Breast epithelium (tissue), 4 donors: Measurements from ENCODE around the gene MVB12B. TPM values are rescaled to one million over a fixed set of nuclear protein-coding genes. Genes with fewer than 3 reads are reported as not detected.

Experiments used
- DNase-seq, 2 donors: peaks; one replicate each; pipeline ENCODE4 v3.0.0-alpha.2; 2019; ENCODE audit warnings: low spot score in 2 of 2
- H3K27ac ChIP-seq, 2 donors: fragments of 200-600 bp; sonication (generic) in 1 of 2; one replicate each; pipeline ENCODE4 v1.5.1; 2016 to 2019; ENCODE audit warnings: mild to moderate bottlenecking in 1 of 2
- H3K27me3 ChIP-seq, 2 donors: fragments of 200-600 bp; sonication (generic) in 1 of 2; one replicate each; pipeline versions ENCODE4 v1.5.1 to v1.6.0; 2017 to 2019; ENCODE audit warnings: control low read depth in 1 of 2, mild to moderate bottlenecking in 1 of 2
- H3K36me3 ChIP-seq: fragments of 200-600 bp; one replicate; pipeline ENCODE4 v1.5.1; 2019
- H3K4me1 ChIP-seq, 2 donors: fragments of 200-600 bp; sonication (generic); one replicate each; pipeline ENCODE4 v1.5.1; 2016 to 2019; ENCODE audit warnings: control low read depth in 1 of 2
- H3K4me3 ChIP-seq, 3 donors: fragments of 200-600 bp; sonication (generic); 1 replicate in 2 of 3; 2 replicates in 1 of 3; pipeline ENCODE4 v1.5.1; 2016 to 2019; ENCODE audit warnings: mild to moderate bottlenecking in 3 of 3, moderate library complexity in 2 of 3
- H3K9me3 ChIP-seq, 2 donors: fragments of 200-600 bp; sonication (generic) in 1 of 2; one replicate each; pipeline ENCODE4 v1.5.1; 2016 to 2019; ENCODE audit warnings: control low read depth in 1 of 2
- POLR2A ChIP-seq: fragments of 450-650 bp; IDR thresholded peaks from one replicate; pipeline ENCODE4 v1.6.1; 2016; ENCODE audit warnings: antibody characterized with exemption, mild to moderate bottlenecking, moderate library complexity
- POLR2AphosphoS5 ChIP-seq, 3 donors: sonication (generic); formaldehyde crosslinking; IDR thresholded peaks; one replicate each; pipeline ENCODE4 v1.6.1; 2017; ENCODE audit warnings: antibody characterized with exemption in 3 of 3
- intact Hi-C: fragments of 100-400 bp; cut with DNase I; formaldehyde crosslinking; loops from one replicate; pipeline ENCODE4 v1.15.1; 2023; ENCODE audit warnings: low total_unique reads
- total RNA-seq, 3 donors: library from RNA; depleted of rRNA; stranded (reverse); fragments of >200 nt; gene quantifications; one replicate each; pipeline ENCODE4 v1.1.0, GENCODE V29; 2016
- TF ChIP-seq, protein P1 (sequence below), 3 donors: fragments of 450-650 bp; IDR thresholded peaks; one replicate each; pipeline ENCODE4 v1.5.1; 2016 to 2017; ENCODE audit warnings: antibody characterized with exemption in 3 of 3, mild to moderate bottlenecking in 3 of 3, moderate library complexity in 3 of 3

Gene MVB12B
- total RNA-seq, 3 donors from 2014 or later: 8.2 to 12.6 (median 9.9) TPM

DNA sequence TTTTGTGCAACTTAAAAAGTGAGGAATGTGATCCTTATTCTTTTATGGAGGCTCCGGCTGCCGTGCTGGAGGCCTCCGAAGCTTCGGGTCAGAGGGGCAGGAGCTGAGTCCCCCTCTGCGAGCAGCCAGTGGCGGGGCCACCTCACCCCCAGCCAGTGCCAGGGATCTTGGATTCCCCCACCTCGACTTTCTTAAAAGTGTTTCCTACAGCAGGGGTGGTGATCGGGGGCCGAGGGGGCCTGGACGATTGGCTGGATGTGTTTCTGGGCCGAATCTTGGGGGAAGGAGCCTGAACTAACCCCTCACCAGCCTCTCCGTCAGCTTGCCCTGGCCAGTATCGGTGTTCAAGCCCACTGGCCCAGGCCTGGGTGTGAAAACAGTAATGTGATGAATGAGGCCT is 194.9 kb downstream of the MVB12B start:
- Histone ChIP-seq H3K4me1 (peaks cover 0 to 5% of the 10 kb centered on the region in 2 donors), H3K27ac (no peak overlapping the region), H3K27me3 (peaks cover 0 to 14% of the 10 kb centered on the region in 2 donors), H3K9me3 (no peaks in the 10 kb centered on the region), H3K4me3 (no peak overlapping the region), H3K36me3 (no peaks in the 10 kb centered on the region)
- no peak for TF ChIP-seq POLR2A
- no peak for TF ChIP-seq POLR2AphosphoS5 (IDR thresholded peaks at IDR 0.05)
- TF ChIP-seq, protein P1, sequence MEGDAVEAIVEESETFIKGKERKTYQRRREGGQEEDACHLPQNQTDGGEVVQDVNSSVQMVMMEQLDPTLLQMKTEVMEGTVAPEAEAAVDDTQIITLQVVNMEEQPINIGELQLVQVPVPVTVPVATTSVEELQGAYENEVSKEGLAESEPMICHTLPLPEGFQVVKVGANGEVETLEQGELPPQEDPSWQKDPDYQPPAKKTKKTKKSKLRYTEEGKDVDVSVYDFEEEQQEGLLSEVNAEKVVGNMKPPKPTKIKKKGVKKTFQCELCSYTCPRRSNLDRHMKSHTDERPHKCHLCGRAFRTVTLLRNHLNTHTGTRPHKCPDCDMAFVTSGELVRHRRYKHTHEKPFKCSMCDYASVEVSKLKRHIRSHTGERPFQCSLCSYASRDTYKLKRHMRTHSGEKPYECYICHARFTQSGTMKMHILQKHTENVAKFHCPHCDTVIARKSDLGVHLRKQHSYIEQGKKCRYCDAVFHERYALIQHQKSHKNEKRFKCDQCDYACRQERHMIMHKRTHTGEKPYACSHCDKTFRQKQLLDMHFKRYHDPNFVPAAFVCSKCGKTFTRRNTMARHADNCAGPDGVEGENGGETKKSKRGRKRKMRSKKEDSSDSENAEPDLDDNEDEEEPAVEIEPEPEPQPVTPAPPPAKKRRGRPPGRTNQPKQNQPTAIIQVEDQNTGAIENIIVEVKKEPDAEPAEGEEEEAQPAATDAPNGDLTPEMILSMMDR (IDR thresholded peaks at IDR 0.05): no peak
- no peak for DNase-seq
- intact Hi-C loops: no loop called here

DNA sequence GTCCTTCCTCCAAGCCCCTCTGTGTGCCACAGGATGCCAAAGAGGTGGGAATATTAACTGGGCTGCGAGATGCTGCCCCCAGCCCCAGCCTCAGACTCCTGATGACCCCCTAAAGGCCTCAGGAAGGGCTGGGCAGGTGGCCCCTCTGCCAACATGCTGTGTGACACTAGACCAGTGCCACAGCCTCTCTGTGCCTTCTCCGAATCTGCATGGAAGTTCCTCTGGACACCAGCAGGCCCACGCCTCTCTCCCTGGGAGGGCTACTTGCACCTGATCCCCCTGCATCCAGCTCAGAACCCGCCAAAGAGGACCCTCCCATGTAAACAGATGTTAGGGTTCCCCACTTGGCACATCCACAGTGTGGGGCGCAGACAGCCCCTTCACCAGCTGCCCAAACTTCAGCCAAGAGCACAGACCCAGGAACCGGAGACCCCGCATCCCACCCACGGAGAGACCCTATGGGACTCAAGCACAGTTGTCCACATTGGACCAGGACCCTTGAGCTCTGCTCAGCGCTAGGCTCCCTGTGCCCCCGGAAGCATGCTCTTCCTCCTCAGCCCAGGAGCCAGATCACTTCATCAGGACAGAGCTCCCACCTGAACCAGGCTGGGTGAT is 195.5 kb downstream of the MVB12B start:
- Histone ChIP-seq H3K27ac (no peak overlapping the region), H3K4me3 (no peak overlapping the region), H3K36me3 (no peaks in the 10 kb centered on the region), H3K27me3 (peaks cover 0 to 14% of the 10 kb centered on the region in 2 donors), H3K9me3 (no peaks in the 10 kb centered on the region), H3K4me1 (no peaks in the 10 kb centered on the region)
- intact Hi-C loops: loop anchor here (1.0 kb wide), 1 partner anchor 24 kb away; no protein-coding TSS in a partner anchor
- TF ChIP-seq POLR2A (no peak), POLR2AphosphoS5 (IDR thresholded peaks at IDR 0.05) (no peak)
- TF ChIP-seq, protein P1 (IDR thresholded peaks at IDR 0.05): no peak
- DNase-seq: no peak

DNA sequence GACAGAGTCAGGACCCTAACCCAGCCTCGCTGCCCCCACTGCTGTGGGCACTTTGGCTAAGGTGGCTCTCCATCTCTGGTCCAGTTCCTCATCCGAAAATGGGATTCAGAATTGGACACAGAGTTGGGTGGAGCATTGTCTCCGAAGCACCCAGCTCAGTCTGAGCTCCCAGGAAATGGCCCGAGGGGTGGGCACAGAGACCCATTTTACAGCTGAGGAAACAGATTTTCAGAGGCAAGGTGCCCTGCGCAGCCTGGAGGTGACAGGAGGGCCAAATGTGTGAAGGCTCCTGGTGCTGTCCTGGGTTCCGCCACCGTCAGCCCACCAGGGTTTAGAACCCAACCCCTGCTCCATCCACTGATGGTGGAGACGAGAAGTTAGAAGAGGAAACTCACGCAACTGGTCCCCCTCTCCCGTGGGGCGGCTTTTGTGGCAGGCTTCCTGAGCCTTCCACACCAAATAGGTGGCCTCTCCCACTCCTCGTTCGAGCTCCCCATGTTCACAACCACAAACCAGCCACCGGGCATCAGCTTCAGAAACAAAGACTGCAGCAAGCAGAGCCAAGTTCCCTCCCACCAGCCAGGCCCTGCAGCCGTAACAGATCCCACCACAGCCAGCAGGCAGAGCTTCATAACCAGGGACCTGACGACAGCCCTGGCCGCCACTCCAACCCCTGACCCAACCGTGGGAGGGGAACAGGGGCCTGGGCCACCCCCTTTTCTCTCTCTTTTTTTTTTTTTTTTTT is 196.2 kb downstream of the MVB12B start:
- Histone ChIP-seq H3K36me3 (no peaks in the 10 kb centered on the region), H3K4me1 (no peaks in the 10 kb centered on the region), H3K4me3 (no peak overlapping the region), H3K9me3 (no peaks in the 10 kb centered on the region), H3K27ac (no peak overlapping the region), H3K27me3 (peaks cover 0 to 14% of the 10 kb centered on the region in 2 donors)
- intact Hi-C loops: loop anchor here (1.0 kb wide), 1 partner anchor 24 kb away; no protein-coding TSS in a partner anchor
- no peak for DNase-seq
- no peak for TF ChIP-seq POLR2A

DNA sequence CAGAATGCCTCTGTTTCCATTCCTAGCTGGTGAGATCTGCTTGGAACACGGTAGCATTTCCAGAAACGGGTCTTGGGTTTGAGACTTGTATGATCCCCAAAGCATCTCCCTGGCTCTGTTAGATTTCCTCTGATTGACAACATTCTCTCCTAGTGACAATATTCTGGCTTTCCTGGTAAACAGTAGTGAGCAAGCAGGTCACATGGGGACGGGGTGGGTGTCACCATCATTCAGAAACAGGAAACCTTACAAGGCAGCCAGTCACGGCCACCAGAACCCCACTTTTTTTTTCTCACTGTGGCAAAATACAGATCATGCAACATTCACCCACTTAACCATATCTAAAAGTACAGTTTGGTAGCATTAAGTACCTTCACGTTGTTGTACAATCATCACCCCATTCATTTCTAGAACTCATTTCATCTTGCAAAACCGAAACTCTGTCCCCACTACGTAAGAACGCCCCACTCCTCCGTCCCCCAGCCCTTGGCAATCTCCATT is 197.0 kb downstream of the MVB12B start:
- H3K27ac ChIP-seq: no peak overlapping the region
- peaks cover 0 to 7% of the 10 kb centered on the region in 2 donors for H3K27me3 ChIP-seq
- H3K36me3 ChIP-seq: no peaks in the 10 kb centered on the region
- H3K4me3 ChIP-seq: no peak overlapping the region
- H3K4me1 ChIP-seq: no peaks in the 10 kb centered on the region
- intact Hi-C loops: no loop called here
- H3K9me3 ChIP-seq: no peaks in the 10 kb centered on the region
- DNase-seq: no peak
- TF ChIP-seq POLR2A (no peak), POLR2AphosphoS5 (IDR thresholded peaks at IDR 0.05) (no peak)
- TF ChIP-seq, protein P1 (IDR thresholded peaks at IDR 0.05): no peak

DNA sequence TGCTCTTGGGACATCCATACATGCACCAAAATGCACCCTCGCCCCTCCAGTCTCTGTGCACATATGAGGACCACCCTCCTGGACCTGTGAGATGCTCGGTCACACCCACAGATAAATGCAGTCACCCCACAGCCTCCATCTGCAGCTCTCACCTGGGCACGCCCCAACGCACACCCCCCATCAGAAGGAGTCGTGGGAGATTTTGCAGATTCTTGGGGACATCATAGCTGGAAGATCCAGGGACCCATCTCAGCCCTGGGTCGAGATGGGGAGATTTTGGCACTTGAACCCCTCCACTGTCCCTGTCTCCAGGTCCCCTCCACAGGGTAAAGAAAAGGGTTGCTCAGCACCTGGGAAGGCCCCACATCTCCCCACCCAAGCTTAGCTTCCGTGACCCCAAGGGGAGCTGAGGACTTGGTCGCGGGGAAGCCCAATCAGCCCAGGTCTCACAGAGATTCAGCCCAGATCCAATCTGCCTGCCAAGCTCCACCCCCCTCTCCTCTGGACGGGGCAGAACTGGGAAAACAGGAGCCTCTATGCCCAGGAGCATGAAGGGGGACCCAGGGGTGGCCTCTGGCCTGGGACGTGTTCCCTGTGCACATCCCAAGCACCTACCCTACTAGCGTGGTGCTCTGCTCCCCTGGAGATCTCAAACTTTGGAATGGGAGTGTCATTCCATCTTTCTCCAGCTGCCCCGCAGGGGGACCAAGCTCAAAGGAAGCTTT is 197.9 kb downstream of the MVB12B start:
- Histone ChIP-seq H3K36me3 (no peaks in the 10 kb centered on the region), H3K4me3 (no peak overlapping the region), H3K9me3 (no peaks in the 10 kb centered on the region), H3K27me3 (peaks cover 0 to 4% of the 10 kb centered on the region in 2 donors), H3K27ac (no peak overlapping the region), H3K4me1 (no peaks in the 10 kb centered on the region)
- intact Hi-C loops: no loop called here
- TF ChIP-seq, protein P1 (IDR thresholded peaks at IDR 0.05): no peak
- TF ChIP-seq POLR2A: no peak
- no peak for TF ChIP-seq POLR2AphosphoS5 (IDR thresholded peaks at IDR 0.05)
- no peak for DNase-seq
